ENCODE data around the gene VGLL4.

Gene VGLL4

GRCh38 chr3:11559816-11560633 lies 83.7 kb downstream of the VGLL4 start:
- ATAC-seq: no peak
- TF ChIP-seq CSDC2 (CRISPR knock-in tag; IDR thresholded peaks at IDR 0.05): no peak
- TF ChIP-seq ZNF70 (CRISPR knock-in tag; IDR thresholded peaks at IDR 0.05): no peak
- no peak for TF ChIP-seq ZFP3 (CRISPR knock-in tag; IDR thresholded peaks at IDR 0.05)
- no peak for TF ChIP-seq TCF4 (CRISPR knock-in tag; IDR thresholded peaks at IDR 0.05; ENCODE audit: borderline replicate concordance)
- TF ChIP-seq, protein P1, sequence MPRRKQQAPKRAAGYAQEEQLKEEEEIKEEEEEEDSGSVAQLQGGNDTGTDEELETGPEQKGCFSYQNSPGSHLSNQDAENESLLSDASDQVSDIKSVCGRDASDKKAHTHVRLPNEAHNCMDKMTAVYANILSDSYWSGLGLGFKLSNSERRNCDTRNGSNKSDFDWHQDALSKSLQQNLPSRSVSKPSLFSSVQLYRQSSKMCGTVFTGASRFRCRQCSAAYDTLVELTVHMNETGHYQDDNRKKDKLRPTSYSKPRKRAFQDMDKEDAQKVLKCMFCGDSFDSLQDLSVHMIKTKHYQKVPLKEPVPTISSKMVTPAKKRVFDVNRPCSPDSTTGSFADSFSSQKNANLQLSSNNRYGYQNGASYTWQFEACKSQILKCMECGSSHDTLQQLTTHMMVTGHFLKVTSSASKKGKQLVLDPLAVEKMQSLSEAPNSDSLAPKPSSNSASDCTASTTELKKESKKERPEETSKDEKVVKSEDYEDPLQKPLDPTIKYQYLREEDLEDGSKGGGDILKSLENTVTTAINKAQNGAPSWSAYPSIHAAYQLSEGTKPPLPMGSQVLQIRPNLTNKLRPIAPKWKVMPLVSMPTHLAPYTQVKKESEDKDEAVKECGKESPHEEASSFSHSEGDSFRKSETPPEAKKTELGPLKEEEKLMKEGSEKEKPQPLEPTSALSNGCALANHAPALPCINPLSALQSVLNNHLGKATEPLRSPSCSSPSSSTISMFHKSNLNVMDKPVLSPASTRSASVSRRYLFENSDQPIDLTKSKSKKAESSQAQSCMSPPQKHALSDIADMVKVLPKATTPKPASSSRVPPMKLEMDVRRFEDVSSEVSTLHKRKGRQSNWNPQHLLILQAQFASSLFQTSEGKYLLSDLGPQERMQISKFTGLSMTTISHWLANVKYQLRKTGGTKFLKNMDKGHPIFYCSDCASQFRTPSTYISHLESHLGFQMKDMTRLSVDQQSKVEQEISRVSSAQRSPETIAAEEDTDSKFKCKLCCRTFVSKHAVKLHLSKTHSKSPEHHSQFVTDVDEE (CRISPR knock-in tag; IDR thresholded peaks at IDR 0.05): no peak
- TF ChIP-seq ESRRG (CRISPR knock-in tag; IDR thresholded peaks at IDR 0.05): no peak
- TF ChIP-seq ARNTL (CRISPR knock-in tag; IDR thresholded peaks at IDR 0.05; ENCODE audit: borderline replicate concordance, low read depth): no peak

DNA sequence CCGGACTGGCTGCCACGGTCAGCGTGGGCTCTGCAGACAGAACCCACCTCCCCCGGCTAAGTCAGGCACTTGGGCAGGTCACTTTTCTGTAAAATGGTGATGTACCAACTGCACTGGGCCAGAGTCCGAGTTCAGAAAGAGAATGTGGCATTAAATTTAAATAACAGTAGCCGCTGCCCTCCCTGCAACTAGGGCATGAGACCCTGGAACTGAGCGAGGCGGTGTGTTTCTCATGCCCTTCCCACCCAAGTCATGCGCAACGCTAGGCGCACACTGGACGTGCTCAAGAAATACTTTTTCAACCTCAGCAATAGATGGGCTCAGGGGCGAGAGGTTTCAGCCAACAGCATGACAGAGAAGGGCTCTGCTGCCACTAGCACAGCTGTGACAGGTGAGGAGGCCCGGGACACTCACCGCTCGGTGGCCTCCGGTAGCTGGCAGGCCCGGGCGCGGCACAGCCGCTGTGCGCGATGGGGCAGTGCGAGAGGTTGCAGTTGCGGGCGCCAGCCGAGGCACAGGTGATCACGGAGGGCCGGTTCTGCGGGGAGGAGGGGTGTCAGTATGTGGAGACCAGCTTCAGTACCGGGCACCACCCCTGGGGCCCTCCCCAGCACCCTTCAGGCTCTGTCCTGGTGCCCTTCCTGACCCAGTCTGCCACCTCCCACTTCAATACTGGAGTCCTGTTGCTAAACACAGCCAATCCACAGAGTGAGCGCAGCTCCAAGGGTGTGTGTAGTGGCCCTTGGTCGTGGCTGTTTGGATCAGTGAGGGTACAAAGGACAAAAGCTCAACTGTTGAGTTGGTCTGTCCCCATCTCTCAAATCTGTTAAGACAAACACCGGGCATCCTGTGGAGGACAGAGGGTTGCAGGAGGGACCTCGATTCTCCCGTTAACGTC lies 84.5 kb downstream of the VGLL4 start:
- TF ChIP-seq, protein P1 (CRISPR knock-in tag; IDR thresholded peaks at IDR 0.05): no peak
- no peak for TF ChIP-seq CREB5 (CRISPR knock-in tag; IDR thresholded peaks at IDR 0.05; ENCODE audit: low read depth)
- TF ChIP-seq ZNF565 (CRISPR knock-in tag; conservative IDR thresholded peaks at IDR 0.05; ENCODE audit: low read depth): no peak
- TF ChIP-seq OSR1 (CRISPR knock-in tag; IDR thresholded peaks at IDR 0.05): no peak
- no peak for TF ChIP-seq ESRRG (CRISPR knock-in tag; IDR thresholded peaks at IDR 0.05)
- no peak for TF ChIP-seq SNAI2 (CRISPR knock-in tag; IDR thresholded peaks at IDR 0.05)
- no peak for TF ChIP-seq CSDC2 (CRISPR knock-in tag; IDR thresholded peaks at IDR 0.05)
- no peak for TF ChIP-seq ZFP30 (CRISPR knock-in tag; IDR thresholded peaks at IDR 0.05)
- TF ChIP-seq BACH2 (CRISPR knock-in tag; IDR thresholded peaks at IDR 0.05; ENCODE audit: borderline replicate concordance): no peak
- no peak for TF ChIP-seq ISL1 (CRISPR knock-in tag; IDR thresholded peaks at IDR 0.05)
- TF ChIP-seq, protein P2, sequence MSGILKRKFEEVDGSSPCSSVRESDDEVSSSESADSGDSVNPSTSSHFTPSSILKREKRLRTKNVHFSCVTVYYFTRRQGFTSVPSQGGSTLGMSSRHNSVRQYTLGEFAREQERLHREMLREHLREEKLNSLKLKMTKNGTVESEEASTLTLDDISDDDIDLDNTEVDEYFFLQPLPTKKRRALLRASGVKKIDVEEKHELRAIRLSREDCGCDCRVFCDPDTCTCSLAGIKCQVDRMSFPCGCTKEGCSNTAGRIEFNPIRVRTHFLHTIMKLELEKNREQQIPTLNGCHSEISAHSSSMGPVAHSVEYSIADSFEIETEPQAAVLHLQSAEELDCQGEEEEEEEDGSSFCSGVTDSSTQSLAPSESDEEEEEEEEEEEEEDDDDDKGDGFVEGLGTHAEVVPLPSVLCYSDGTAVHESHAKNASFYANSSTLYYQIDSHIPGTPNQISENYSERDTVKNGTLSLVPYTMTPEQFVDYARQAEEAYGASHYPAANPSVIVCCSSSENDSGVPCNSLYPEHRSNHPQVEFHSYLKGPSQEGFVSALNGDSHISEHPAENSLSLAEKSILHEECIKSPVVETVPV (CRISPR knock-in tag; IDR thresholded peaks at IDR 0.05): no peak
- TF ChIP-seq PATZ1 (CRISPR knock-in tag; IDR thresholded peaks at IDR 0.05; ENCODE audit: borderline replicate concordance): no peak
- TF ChIP-seq TCF4 (CRISPR knock-in tag; IDR thresholded peaks at IDR 0.05; ENCODE audit: borderline replicate concordance): no peak
- no peak for TF ChIP-seq TOX (CRISPR knock-in tag; IDR thresholded peaks at IDR 0.05; ENCODE audit: borderline replicate concordance)
- no peak for TF ChIP-seq ARNTL (CRISPR knock-in tag; IDR thresholded peaks at IDR 0.05; ENCODE audit: borderline replicate concordance, low read depth)
- no peak for TF ChIP-seq ZNF8 (CRISPR knock-in tag; IDR thresholded peaks at IDR 0.05)
- TF ChIP-seq ZFP3 (CRISPR knock-in tag; IDR thresholded peaks at IDR 0.05): no peak
- ATAC-seq: no peak

Measured in SK-N-SH treated with all-trans-retinoic acid at 6 μM for 48 hours (cell line).